T-helper 17 cell (primary cell): ENCODE data around the gene ROS1. TPM values are rescaled to one million over a fixed set of nuclear protein-coding genes. Genes with fewer than 3 reads are reported as not detected.

Source experiments
- ATAC-seq: fragments of 150-1000 bp; cut with Tn5 transposase; 2 replicates; pipeline ENCODE4 v1.10.0; 2021; ENCODE audit warnings: mild to moderate bottlenecking, moderate library complexity
- DNase-seq, 3 donors: peaks; one replicate each; pipeline versions ENCODE4 v3.0.0 to v3.0.0-alpha.2; 2020 to 2021
- H3K9me3 ChIP-seq: one replicate; pipeline ENCODE4 v1.7.0; 2013; ENCODE audit warnings: low read length, mild to moderate bottlenecking; ENCODE audit not compliant: control insufficient read depth, poor library complexity, severe bottlenecking
- H3K27ac Mint-ChIP-seq: one replicate; pipeline ENCODE4 v1.8.0; 2022; ENCODE audit warnings: mild to moderate bottlenecking, moderate library complexity, mixed read lengths
- H3K27me3 Mint-ChIP-seq: one replicate; pipeline ENCODE4 v1.8.0; 2022; ENCODE audit warnings: mixed read lengths
- H3K36me3 Mint-ChIP-seq: one replicate; pipeline ENCODE4 v1.8.0; 2022; ENCODE audit warnings: low read depth, mixed read lengths
- H3K4me1 Mint-ChIP-seq: one replicate; pipeline ENCODE4 v1.8.0; 2022; ENCODE audit warnings: mild to moderate bottlenecking, mixed read lengths
- H3K4me3 Mint-ChIP-seq: one replicate; pipeline ENCODE4 v1.8.0; 2022; ENCODE audit warnings: mild to moderate bottlenecking, moderate library complexity, mixed read lengths
- total RNA-seq, 4 donors: library from RNA in 2 of 4; stranded (reverse) in 2 of 4; gene quantifications; one replicate each; pipeline ENCODE4 v1.2.3 and lab custom pipeline; 2022 to 2026

ROS1 gene
- total RNA-seq, 2 donors from 2014 or later, result not detected

DNA sequence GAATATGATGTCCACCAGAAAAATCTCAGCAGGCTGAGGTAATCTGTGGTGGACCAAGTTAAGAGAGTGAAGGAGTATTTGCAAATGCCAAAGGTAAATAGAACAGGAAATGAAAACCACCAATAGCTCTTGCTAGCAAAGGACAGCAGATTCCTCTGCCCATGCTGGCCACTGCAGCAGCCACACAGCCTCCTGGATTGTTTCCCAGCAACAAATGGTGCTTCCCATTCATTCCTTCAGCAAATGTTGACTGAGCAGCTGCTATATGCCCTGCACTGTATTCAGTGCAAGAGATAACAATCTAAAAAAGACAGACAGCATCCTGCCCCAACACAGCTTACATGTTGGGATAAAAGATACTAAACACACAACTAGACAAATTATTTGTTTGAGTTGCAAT is 11.0 kb downstream of the ROS1 start:
- Mint-ChIP-seq H3K4me3 (no peak overlapping the region), H3K27me3 (peaks cover 40% of the 10 kb centered on the region), H3K27ac (no peak overlapping the region), H3K36me3 (no peaks in the 10 kb centered on the region), H3K4me1 (peaks cover 4% of the 10 kb centered on the region)
- ATAC-seq (no peak), DNase-seq (no peak)
- H3K9me3 ChIP-seq, result no peaks in the 10 kb centered on the region

DNA sequence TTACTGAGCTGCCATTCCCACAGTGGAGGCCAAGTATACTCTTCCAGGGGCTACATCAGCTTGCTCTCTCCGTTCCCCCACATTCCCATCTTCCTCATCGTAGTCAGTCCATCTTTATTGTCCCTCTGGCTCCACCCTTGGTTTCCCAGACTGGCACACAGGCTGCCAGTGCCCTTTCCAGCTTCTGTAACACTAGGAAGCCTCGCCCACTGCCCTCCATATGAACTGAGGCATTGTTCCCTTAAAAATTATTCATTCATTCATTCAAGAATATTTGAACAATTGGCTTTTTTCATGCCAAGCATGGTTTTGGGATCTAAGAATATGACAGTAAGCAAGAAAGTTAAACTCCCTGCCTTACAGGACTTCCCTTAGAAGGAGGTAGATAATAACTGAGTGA is 14.3 kb downstream of the ROS1 start:
- DNase-seq (no peak), ATAC-seq (no peak)
- Mint-ChIP-seq H3K36me3 (no peaks in the 10 kb centered on the region), H3K27me3 (peaks cover 55% of the 10 kb centered on the region), H3K4me1 (peaks cover 4% of the 10 kb centered on the region), H3K27ac (no peak overlapping the region), H3K4me3 (no peak overlapping the region)
- no peaks in the 10 kb centered on the region for H3K9me3 ChIP-seq

DNA sequence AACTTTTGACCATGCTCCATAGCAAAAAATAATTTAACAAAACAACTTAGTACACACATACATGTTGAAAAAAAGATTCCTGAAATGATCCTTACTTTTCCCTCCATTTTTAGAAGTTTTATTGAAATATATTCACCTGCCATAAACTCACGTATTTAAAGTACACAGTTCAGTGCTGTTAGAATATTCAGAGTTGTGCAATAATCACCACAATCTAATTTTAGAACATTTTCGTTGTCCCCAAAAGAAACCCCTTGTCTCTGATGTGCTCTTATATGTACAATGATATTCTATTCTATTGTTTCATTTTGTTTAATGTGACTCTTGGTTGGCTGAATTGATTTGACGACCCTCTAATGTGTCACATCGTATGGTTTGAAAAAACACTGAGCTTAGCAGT is 15.9 kb downstream of the ROS1 start:
- Mint-ChIP-seq H3K36me3 (no peaks in the 10 kb centered on the region), H3K4me3 (no peak overlapping the region), H3K4me1 (peaks cover 4% of the 10 kb centered on the region), H3K27me3 (peaks cover 59% of the 10 kb centered on the region), H3K27ac (no peak overlapping the region)
- no peak for ATAC-seq
- no peak for DNase-seq
- H3K9me3 ChIP-seq, result no peaks in the 10 kb centered on the region

GRCh38 chr6:117409420-117409819 is 16.3 kb downstream of the ROS1 start:
- ATAC-seq, result no peak
- Mint-ChIP-seq H3K4me1 (peaks cover 2% of the 10 kb centered on the region), H3K27me3 (peaks cover 59% of the 10 kb centered on the region), H3K4me3 (no peak overlapping the region), H3K27ac (no peak overlapping the region), H3K36me3 (no peaks in the 10 kb centered on the region)
- no peak for DNase-seq
- no peaks in the 10 kb centered on the region for H3K9me3 ChIP-seq

- H3K9me3 ChIP-seq, result no peaks in the 10 kb centered on the region
- Mint-ChIP-seq H3K4me3 (no peak overlapping the region), H3K27me3 (peaks cover 21% of the 10 kb centered on the region), H3K4me1 (no peaks in the 10 kb centered on the region), H3K27ac (no peak overlapping the region), H3K36me3 (no peaks in the 10 kb centered on the region)
- ATAC-seq (no peak), DNase-seq (no peak)
These were observed 21.2 kb downstream of the ROS1 start for GRCh38 chr6:117404548-117404947.

DNA sequence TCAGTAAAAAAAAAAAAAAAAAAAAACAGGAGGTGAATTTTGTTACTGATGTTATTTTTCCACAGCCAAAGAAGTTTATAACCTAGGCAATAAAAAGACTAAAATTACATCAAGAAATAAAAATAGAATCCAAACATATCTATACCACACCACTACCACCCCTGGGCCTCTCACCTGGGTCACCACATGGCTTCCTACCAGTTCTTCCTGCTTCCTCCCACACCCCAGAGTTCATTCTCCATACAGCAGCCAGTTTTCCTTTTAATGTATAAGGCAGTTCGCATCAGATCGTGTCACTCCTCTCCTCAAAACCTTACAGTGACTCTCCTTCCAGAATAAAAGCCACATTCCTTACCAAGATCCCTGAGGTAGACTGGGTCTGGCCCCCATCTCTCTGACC is 23.9 kb downstream of the ROS1 start:
- no peak for DNase-seq
- Mint-ChIP-seq H3K27ac (no peak overlapping the region), H3K27me3 (peaks cover 10% of the 10 kb centered on the region), H3K36me3 (no peaks in the 10 kb centered on the region), H3K4me3 (no peak overlapping the region), H3K4me1 (no peaks in the 10 kb centered on the region)
- no peak for ATAC-seq
- no peaks in the 10 kb centered on the region for H3K9me3 ChIP-seq

GRCh38 chr6:117399924-117400323 is 25.8 kb downstream of the ROS1 start:
- H3K27ac Mint-ChIP-seq, result no peak overlapping the region
- H3K27me3 Mint-ChIP-seq, result peaks cover 4% of the 10 kb centered on the region
- no peak overlapping the region for H3K4me3 Mint-ChIP-seq
- H3K9me3 ChIP-seq, result no peaks in the 10 kb centered on the region
- no peaks in the 10 kb centered on the region for H3K4me1 Mint-ChIP-seq
- DNase-seq (no peak), ATAC-seq (no peak)
- H3K36me3 Mint-ChIP-seq, result no peaks in the 10 kb centered on the region

GRCh38 chr6:117399126-117399525 is 26.6 kb downstream of the ROS1 start:
- H3K27ac Mint-ChIP-seq, result no peak overlapping the region
- DNase-seq (no peak), ATAC-seq (no peak)
- peaks cover 10% of the 10 kb centered on the region for H3K27me3 Mint-ChIP-seq
- no peaks in the 10 kb centered on the region for H3K36me3 Mint-ChIP-seq
- H3K4me3 Mint-ChIP-seq, result no peak overlapping the region
- no peaks in the 10 kb centered on the region for H3K9me3 ChIP-seq
- no peaks in the 10 kb centered on the region for H3K4me1 Mint-ChIP-seq

DNA sequence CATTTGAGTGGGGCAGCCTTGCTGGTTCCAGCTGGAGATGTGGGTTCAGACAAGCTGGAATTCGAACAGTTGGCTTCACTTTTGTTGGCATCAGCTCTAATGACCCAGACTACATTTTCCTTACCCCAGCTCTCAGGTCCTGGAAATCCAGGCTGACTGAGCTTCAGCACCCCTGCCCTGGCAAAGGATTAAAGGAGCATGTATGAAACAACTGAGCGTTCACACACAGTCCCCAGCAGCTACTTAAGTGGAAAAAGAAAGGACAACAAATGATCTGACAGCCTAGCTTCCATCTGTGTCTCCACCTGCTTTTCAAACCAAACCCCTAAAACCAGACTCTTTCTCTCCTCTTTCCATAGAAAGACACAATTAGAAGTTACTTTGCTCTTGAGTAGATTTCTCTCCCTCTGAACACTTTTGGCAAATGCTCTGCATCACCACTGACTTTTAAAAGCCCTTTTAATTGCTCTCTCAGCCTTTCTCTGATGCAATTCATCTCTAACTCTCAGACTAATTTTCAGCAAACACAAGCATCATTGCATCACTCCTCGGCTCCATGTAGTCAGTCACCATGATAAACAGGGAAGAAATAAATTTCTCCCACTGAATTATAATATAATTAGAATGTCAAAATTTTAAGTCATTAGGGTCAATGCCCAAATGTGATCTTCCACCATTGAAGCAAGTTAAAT is 28.1 kb downstream of the ROS1 start:
- Mint-ChIP-seq H3K27me3 (peaks cover 9% of the 10 kb centered on the region), H3K4me3 (no peak overlapping the region), H3K27ac (no peak overlapping the region), H3K4me1 (no peaks in the 10 kb centered on the region), H3K36me3 (no peaks in the 10 kb centered on the region)
- no peaks in the 10 kb centered on the region for H3K9me3 ChIP-seq
- ATAC-seq (no peak), DNase-seq (no peak)

- H3K36me3 Mint-ChIP-seq, result no peaks in the 10 kb centered on the region
- no peak overlapping the region for H3K4me3 Mint-ChIP-seq
These were observed 29.5 kb downstream of the ROS1 start for GRCh38 chr6:117396228-117396627.

GRCh38 chr6:117395164-117395563 is 30.6 kb downstream of the ROS1 start:
- Mint-ChIP-seq H3K4me1 (no peaks in the 10 kb centered on the region), H3K4me3 (no peak overlapping the region), H3K27ac (no peak overlapping the region), H3K27me3 (peaks cover 23% of the 10 kb centered on the region), H3K36me3 (no peaks in the 10 kb centered on the region)
- DNase-seq, result no peak
- H3K9me3 ChIP-seq, result no peaks in the 10 kb centered on the region
- no peak for ATAC-seq

More at GRCh38 chr6:117396228-117396627, 29.5 kb downstream of the ROS1 start:
- Mint-ChIP-seq H3K4me1 (no peaks in the 10 kb centered on the region), H3K27ac (no peak overlapping the region), H3K27me3 (peaks cover 13% of the 10 kb centered on the region)
- H3K9me3 ChIP-seq, result no peaks in the 10 kb centered on the region
- no peak for DNase-seq
- ATAC-seq, result no peak

DNA sequence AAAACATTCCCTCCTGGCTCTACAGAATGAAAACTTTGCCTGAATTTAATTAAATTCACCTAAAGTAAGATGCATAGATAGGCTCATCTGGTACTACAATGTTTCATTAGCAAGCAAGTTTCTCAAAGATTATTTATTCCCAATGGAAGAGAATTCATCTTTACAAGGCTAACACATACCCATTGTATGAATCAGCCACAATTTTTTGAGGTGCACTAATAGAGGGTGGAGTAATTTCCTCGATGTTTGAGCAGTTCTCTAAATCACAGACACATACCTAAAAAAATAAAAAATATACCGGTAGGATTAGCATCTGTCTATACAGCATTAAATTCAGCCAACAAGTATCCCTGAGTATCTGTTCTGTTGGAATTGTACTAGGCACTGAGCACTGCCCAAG is 32.7 kb downstream of the ROS1 start:
- Mint-ChIP-seq H3K4me1 (no peaks in the 10 kb centered on the region), H3K27me3 (peaks cover 32% of the 10 kb centered on the region), H3K27ac (no peak overlapping the region), H3K36me3 (no peaks in the 10 kb centered on the region), H3K4me3 (no peak overlapping the region)
- no peaks in the 10 kb centered on the region for H3K9me3 ChIP-seq
- ATAC-seq (no peak), DNase-seq (no peak)

DNA sequence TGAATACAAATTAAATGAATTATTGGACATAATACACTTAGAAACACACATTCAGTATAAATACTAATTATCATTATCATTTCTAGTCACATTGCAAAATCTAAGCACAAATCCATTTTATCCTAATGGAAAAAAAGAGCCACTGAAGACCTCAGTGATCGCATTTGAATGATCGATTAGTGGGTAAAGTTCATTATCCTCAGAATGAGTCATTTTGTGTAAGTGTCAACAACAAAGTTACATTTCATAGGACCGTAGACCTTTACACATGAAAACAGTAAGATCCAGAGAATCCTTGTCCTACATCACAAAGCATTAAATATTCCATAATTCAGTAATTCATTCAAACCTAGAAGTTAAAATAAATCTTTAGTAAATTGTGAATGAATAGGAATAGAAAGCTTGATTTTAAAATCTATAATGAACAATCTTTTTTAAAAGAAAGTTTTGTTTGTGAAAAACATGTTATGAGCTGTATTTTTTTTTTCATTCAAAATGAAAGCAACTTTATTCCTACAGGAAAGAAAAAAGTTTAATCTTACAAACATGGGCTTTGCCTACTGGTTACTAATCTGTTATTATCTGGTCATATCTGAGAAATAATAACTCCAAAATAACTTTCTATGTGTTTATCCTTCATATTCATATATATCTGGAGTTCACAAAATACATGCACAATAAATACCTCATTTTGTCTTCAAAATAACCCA is 33.7 kb downstream of the ROS1 start:
- Mint-ChIP-seq H3K27ac (no peak overlapping the region), H3K27me3 (peaks cover 32% of the 10 kb centered on the region), H3K4me3 (no peak overlapping the region), H3K36me3 (no peaks in the 10 kb centered on the region), H3K4me1 (no peaks in the 10 kb centered on the region)
- DNase-seq, result no peak
- no peaks in the 10 kb centered on the region for H3K9me3 ChIP-seq
- no peak for ATAC-seq
